Neural crest cell (in vitro differentiated cells): ENCODE data around the gene LUC7L. TPM values are rescaled to one million over a fixed set of nuclear protein-coding genes. Genes with fewer than 3 reads are reported as not detected.
"Not testable (repeated sequence)": the region's sequence is repeated elsewhere in the genome, so short reads cannot be mapped to it uniquely, and the experiment has no call there.

ENCODE experiments used
- DNase-seq: peaks from one replicate; pipeline ENCODE4 v3.0.0; 2021; ENCODE audit warnings: low read depth, mixed read lengths, low spot score
- H3K27ac Mint-ChIP-seq: one replicate; pipeline ENCODE4 v1.8.0; 2021; ENCODE audit warnings: mild to moderate bottlenecking, mixed read lengths; ENCODE audit not compliant: unreplicated experiment
- H3K27me3 Mint-ChIP-seq: 2 replicates; pipeline ENCODE4 v1.8.0; 2021; ENCODE audit warnings: low read depth, mild to moderate bottlenecking, mixed read lengths
- H3K36me3 Mint-ChIP-seq: 2 replicates; pipeline ENCODE4 v1.8.0; 2021; ENCODE audit warnings: low read depth, mild to moderate bottlenecking, mixed read lengths
- H3K4me1 Mint-ChIP-seq: 2 replicates; pipeline ENCODE4 v1.8.0; 2021; ENCODE audit warnings: mixed read lengths
- H3K4me3 Mint-ChIP-seq: one replicate; pipeline ENCODE4 v1.8.0; 2021; ENCODE audit warnings: mild to moderate bottlenecking, mixed read lengths
- H3K9me3 Mint-ChIP-seq: 2 replicates; pipeline ENCODE4 v1.8.0; 2021; ENCODE audit warnings: mixed read lengths
- CTCF ChIP-seq: fragments of 200-600 bp; sonication (generic); conservative IDR thresholded peaks from 2 replicates; pipeline ENCODE4 v1.5.0; 2021; ENCODE audit warnings: antibody characterized with exemption, mild to moderate bottlenecking
- total RNA-seq: library from RNA; stranded (reverse); gene quantifications from 2 replicates; pipeline ENCODE4 v1.2.1, GENCODE V29; 2021

Gene LUC7L
- total RNA-seq, 1 donor from 2014 or later: 177 TPM

GRCh38 chr16:178668-179015 lies 50.6 kb downstream of the LUC7L start:
- Mint-ChIP-seq H3K4me1 (peaks cover 6% of the 10 kb centered on the region), H3K27ac (no peak overlapping the region), H3K36me3 (peaks cover 5% of the 10 kb centered on the region), H3K27me3 (peaks cover 65% of the 10 kb centered on the region), H3K9me3 (no peaks in the 10 kb centered on the region), H3K4me3 (no peak overlapping the region)
- DNase-seq: no peak
- TF ChIP-seq CTCF: no peak

GRCh38 chr16:177981-178667 lies 51.1 kb downstream of the LUC7L start:
- peaks cover 5% of the 10 kb centered on the region for H3K36me3 Mint-ChIP-seq
- DNase-seq: no peak
- no peak for TF ChIP-seq CTCF
- no peak overlapping the region for H3K27ac Mint-ChIP-seq
- H3K4me3 Mint-ChIP-seq: peak overlapping the region; percentile 74
- H3K9me3 Mint-ChIP-seq: no peaks in the 10 kb centered on the region
- peaks cover 70% of the 10 kb centered on the region for H3K27me3 Mint-ChIP-seq
- H3K4me1 Mint-ChIP-seq: peaks cover 6% of the 10 kb centered on the region

GRCh38 chr16:177394-177822 lies 51.8 kb downstream of the LUC7L start:
- no peak for TF ChIP-seq CTCF
- Mint-ChIP-seq H3K9me3 (no peaks in the 10 kb centered on the region), H3K4me3 (peak overlapping the region; percentile 74), H3K27ac (no peak overlapping the region), H3K4me1 (peaks cover 6% of the 10 kb centered on the region), H3K36me3 (peaks cover 5% of the 10 kb centered on the region), H3K27me3 (peaks cover 71% of the 10 kb centered on the region)
- no peak for DNase-seq

- Mint-ChIP-seq H3K27me3 (peaks cover 73% of the 10 kb centered on the region), H3K4me3 (peak within 1 kb of the TSS; percentile 74)
- not testable (repeated sequence) for H3K36me3 Mint-ChIP-seq, H3K27ac Mint-ChIP-seq, H3K4me1 Mint-ChIP-seq, DNase-seq, H3K9me3 Mint-ChIP-seq
Observed at GRCh38 chr16:176477-177382, 52.5 kb downstream of the LUC7L start, which contains the start of gene HBA1. HBA1 (plus strand) TSS chr16:176680; CDS start chr16:176717, 37 bp downstream.

GRCh38 chr16:176006-176405 lies 53.2 kb downstream of the LUC7L start:
- H3K9me3 Mint-ChIP-seq, DNase-seq, H3K4me1 Mint-ChIP-seq, H3K27ac Mint-ChIP-seq, H3K4me3 Mint-ChIP-seq, H3K36me3 Mint-ChIP-seq: not testable (repeated sequence)
- peaks cover 77% of the 10 kb centered on the region for H3K27me3 Mint-ChIP-seq

GRCh38 chr16:175011-175949 lies 54.0 kb downstream of the LUC7L start:
- H3K9me3 Mint-ChIP-seq: no peaks in the 10 kb centered on the region
- H3K4me3 Mint-ChIP-seq: peak overlapping the region; percentile 64
- no peak overlapping the region for H3K27ac Mint-ChIP-seq
- peaks cover 82% of the 10 kb centered on the region for H3K27me3 Mint-ChIP-seq
- H3K36me3 Mint-ChIP-seq: peaks cover 2% of the 10 kb centered on the region
- H3K4me1 Mint-ChIP-seq: peaks cover 3% of the 10 kb centered on the region
- DNase-seq: no peak
- no peak for TF ChIP-seq CTCF

- not testable (repeated sequence) for H3K36me3 Mint-ChIP-seq, H3K27ac Mint-ChIP-seq, H3K9me3 Mint-ChIP-seq, H3K4me1 Mint-ChIP-seq, DNase-seq
- H3K27me3 Mint-ChIP-seq: peaks cover 84% of the 10 kb centered on the region
- peak overlapping the region; percentile 75 for H3K4me3 Mint-ChIP-seq
Observed at GRCh38 chr16:173928-174769, 55.1 kb downstream of the LUC7L start.

GRCh38 chr16:173211-173854 lies 55.9 kb downstream of the LUC7L start:
- H3K4me3 Mint-ChIP-seq, H3K4me1 Mint-ChIP-seq, H3K9me3 Mint-ChIP-seq, H3K36me3 Mint-ChIP-seq, DNase-seq, H3K27ac Mint-ChIP-seq: not testable (repeated sequence)
- H3K27me3 Mint-ChIP-seq: peaks cover 84% of the 10 kb centered on the region
